ENCODE data around the gene CNTNAP4. TPM values are rescaled to one million over a fixed set of nuclear protein-coding genes. Genes with fewer than 3 reads are reported as not detected.

Gene CNTNAP4
- polyA plus RNA-seq, 1 donor from 2014 or later: 75.8 TPM

GRCh38 chr16:76428858-76429257, 151.7 kb downstream of the CNTNAP4 start:
- H3K4me2 ChIP-seq (ENCODE audit: low read length): no peak overlapping the region
- no peaks in the 10 kb centered on the region for H3K9me2 ChIP-seq (ENCODE audit: insufficient read depth, low read length)
- no peaks in the 10 kb centered on the region for H3K36me3 ChIP-seq (ENCODE audit: insufficient read depth, low read length)
- H4K20me1 ChIP-seq (ENCODE audit: insufficient read depth): no peaks in the 10 kb centered on the region
- no peak overlapping the region for H3K4me3 ChIP-seq (ENCODE audit: low read length)
- no peak overlapping the region for H3K9ac ChIP-seq (ENCODE audit: low read length)
- H3F3A ChIP-seq (ENCODE audit: insufficient read depth, low read length, poor library complexity, severe bottlenecking): no peaks in the 10 kb centered on the region
- H3K79me2 ChIP-seq (replicated peaks; ENCODE audit: insufficient read depth, low read length): no peaks in the 10 kb centered on the region
- no peak overlapping the region for H2AFZ ChIP-seq (ENCODE audit: low read depth, low read length)
- H3K27ac ChIP-seq (ENCODE audit: low read length): no peak overlapping the region
- no peaks in the 10 kb centered on the region for H3K27me3 ChIP-seq (ENCODE audit: insufficient read depth, low read depth, low read length)
- TF ChIP-seq EZH2 (IDR thresholded peaks at IDR 0.05; ENCODE audit: borderline replicate concordance, insufficient read depth, low read length, poor library complexity, severe bottlenecking): no peak
- TF ChIP-seq POLR2AphosphoS5 (IDR thresholded peaks at IDR 0.05): no peak
- TF ChIP-seq EP300 (conservative IDR thresholded peaks at IDR 0.05; ENCODE audit: poor library complexity, severe bottlenecking): no peak
- no peaks in the 10 kb centered on the region for H3K9me3 ChIP-seq (ENCODE audit: low read length)

- no peaks in the 10 kb centered on the region for H3K27me3 ChIP-seq (ENCODE audit: insufficient read depth, low read depth, low read length)
- no peaks in the 10 kb centered on the region for H4K20me1 ChIP-seq (ENCODE audit: insufficient read depth)
- H2AFZ ChIP-seq (ENCODE audit: low read depth, low read length): no peak overlapping the region
- H3K9me2 ChIP-seq (ENCODE audit: insufficient read depth, low read length): no peaks in the 10 kb centered on the region
- no peaks in the 10 kb centered on the region for H3F3A ChIP-seq (ENCODE audit: insufficient read depth, low read length, poor library complexity, severe bottlenecking)
- H3K79me2 ChIP-seq (replicated peaks; ENCODE audit: insufficient read depth, low read length): no peaks in the 10 kb centered on the region
- H3K4me2 ChIP-seq (ENCODE audit: low read length): no peak overlapping the region
- H3K9ac ChIP-seq (ENCODE audit: low read length): no peak overlapping the region
- no peak overlapping the region for H3K27ac ChIP-seq (ENCODE audit: low read length)
- H3K36me3 ChIP-seq (ENCODE audit: insufficient read depth, low read length): no peaks in the 10 kb centered on the region
- no peaks in the 10 kb centered on the region for H3K9me3 ChIP-seq (ENCODE audit: low read length)
- TF ChIP-seq TAF1 (IDR thresholded peaks at IDR 0.05; ENCODE audit: low read depth) (no peak), SMC3 (conservative IDR thresholded peaks at IDR 0.05; ENCODE audit: poor library complexity) (no peak), CTCF (IDR thresholded peaks at IDR 0.05; ENCODE audit: poor library complexity, severe bottlenecking) (no peak), EP300 (conservative IDR thresholded peaks at IDR 0.05; ENCODE audit: poor library complexity, severe bottlenecking) (no peak), POLR2AphosphoS5 (IDR thresholded peaks at IDR 0.05) (no peak), EZH2 (IDR thresholded peaks at IDR 0.05; ENCODE audit: borderline replicate concordance, insufficient read depth, low read length, poor library complexity, severe bottlenecking) (no peak), REST (IDR thresholded peaks at IDR 0.05; ENCODE audit: borderline replicate concordance) (no peak), MXI1 (conservative IDR thresholded peaks at IDR 0.05; ENCODE audit: poor library complexity, severe bottlenecking) (no peak), RAD21 (conservative IDR thresholded peaks at IDR 0.05) (no peak)
- no peak overlapping the region for H3K4me3 ChIP-seq (ENCODE audit: low read length)
These were observed 164.2 kb downstream of the CNTNAP4 start for GRCh38 chr16:76441391-76441790.

- Histone ChIP-seq H3K79me2 (replicated peaks; ENCODE audit: insufficient read depth, low read length) (no peaks in the 10 kb centered on the region), H3K9me3 (ENCODE audit: low read length) (no peaks in the 10 kb centered on the region), H3K4me3 (ENCODE audit: low read length) (no peak overlapping the region), H3F3A (ENCODE audit: insufficient read depth, low read length, poor library complexity, severe bottlenecking) (no peaks in the 10 kb centered on the region), H3K36me3 (ENCODE audit: insufficient read depth, low read length) (no peaks in the 10 kb centered on the region), H3K4me2 (ENCODE audit: low read length) (no peak overlapping the region), H4K20me1 (ENCODE audit: insufficient read depth) (no peaks in the 10 kb centered on the region), H3K9me2 (ENCODE audit: insufficient read depth, low read length) (no peaks in the 10 kb centered on the region), H2AFZ (ENCODE audit: low read depth, low read length) (no peak overlapping the region), H3K9ac (ENCODE audit: low read length) (no peak overlapping the region), H3K27ac (ENCODE audit: low read length) (no peak overlapping the region), H3K27me3 (ENCODE audit: insufficient read depth, low read depth, low read length) (no peaks in the 10 kb centered on the region)
- TF ChIP-seq SMC3 (conservative IDR thresholded peaks at IDR 0.05; ENCODE audit: poor library complexity) (no peak), EP300 (conservative IDR thresholded peaks at IDR 0.05; ENCODE audit: poor library complexity, severe bottlenecking) (no peak), CTCF (IDR thresholded peaks at IDR 0.05; ENCODE audit: poor library complexity, severe bottlenecking) (no peak), REST (IDR thresholded peaks at IDR 0.05; ENCODE audit: borderline replicate concordance) (no peak), RAD21 (conservative IDR thresholded peaks at IDR 0.05) (no peak), MXI1 (conservative IDR thresholded peaks at IDR 0.05; ENCODE audit: poor library complexity, severe bottlenecking) (no peak), POLR2AphosphoS5 (IDR thresholded peaks at IDR 0.05) (no peak), TAF1 (IDR thresholded peaks at IDR 0.05; ENCODE audit: low read depth) (no peak), EZH2 (IDR thresholded peaks at IDR 0.05; ENCODE audit: borderline replicate concordance, insufficient read depth, low read length, poor library complexity, severe bottlenecking) (no peak)
These were observed 164.7 kb downstream of the CNTNAP4 start for GRCh38 chr16:76441876-76442275.

Measured in neural cell (in vitro differentiated cells).